ENCODE data around the gene HIP1. TPM values are rescaled to one million over a fixed set of nuclear protein-coding genes. Genes with fewer than 3 reads are reported as not detected.
"Not testable (repeated sequence)": the region's sequence is repeated elsewhere in the genome, so short reads cannot be mapped to it uniquely, and the experiment has no call there.

HIP1 gene
- total RNA-seq, 2 experiments from 2014 or later: 2.1 to 2.3 TPM

DNA sequence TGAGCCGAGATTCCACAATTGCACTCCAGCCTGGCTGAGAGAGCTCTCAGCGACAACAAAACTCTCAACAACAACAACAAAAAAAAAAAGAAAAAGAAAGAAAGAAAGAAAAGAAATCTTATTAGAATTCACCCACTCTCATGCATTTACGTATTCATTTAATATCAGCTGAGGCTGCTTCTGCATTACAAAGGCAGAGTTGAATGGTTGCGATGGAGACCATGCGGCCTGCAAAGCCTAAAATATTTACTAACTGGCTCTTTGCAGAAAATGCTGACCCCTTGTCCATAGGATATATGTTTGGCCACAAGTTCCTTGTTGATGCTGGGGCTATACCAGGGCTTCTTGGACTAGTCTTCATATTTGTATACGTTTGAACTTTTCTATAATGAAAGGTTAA lies 137.2 kb downstream of the HIP1 start:
- DNase-seq: no peak
- H3K27ac Mint-ChIP-seq: no peak overlapping the region
- H3K27me3 Mint-ChIP-seq (ENCODE audit: low read depth): no peaks in the 10 kb centered on the region
- CTCF ChIA-PET: interaction anchor here (0.6 kb wide), 1 partner anchor 15 kb away, joined by 3 read pairs; no protein-coding TSS in a partner anchor
- H3K4me1 Mint-ChIP-seq (ENCODE audit: low read depth): peaks cover 5% of the 10 kb centered on the region
- H3K4me3 Mint-ChIP-seq: no peak overlapping the region
- no peaks in the 10 kb centered on the region for H3K36me3 Mint-ChIP-seq (ENCODE audit: low read depth)
- intact Hi-C loops (cut with micrococcal nuclease): no loop called here
- no peaks in the 10 kb centered on the region for H3K9me3 Mint-ChIP-seq

DNA sequence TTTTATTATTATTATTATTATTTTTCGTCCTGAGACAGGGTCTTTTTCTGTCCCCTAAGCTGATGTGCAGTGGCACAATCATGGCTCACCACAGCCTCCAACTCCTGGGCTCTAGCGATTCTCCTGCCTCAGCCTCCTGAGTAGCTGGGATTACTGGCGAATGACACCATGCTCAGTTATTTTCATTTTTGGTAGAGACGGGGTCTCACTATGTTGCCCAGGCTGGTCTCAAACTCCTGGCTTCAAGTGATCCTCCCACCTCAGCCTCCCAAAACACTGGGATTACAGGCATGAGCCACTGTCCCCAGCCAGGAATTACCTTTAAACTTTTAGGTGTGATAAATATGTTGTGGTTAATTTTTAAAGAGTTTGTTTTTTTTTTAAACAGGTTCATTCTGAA lies 138.0 kb downstream of the HIP1 start:
- DNase-seq; H3K27me3 Mint-ChIP-seq (ENCODE audit: low read depth); H3K36me3 Mint-ChIP-seq (ENCODE audit: low read depth); H3K4me3 Mint-ChIP-seq; intact Hi-C loops (cut with micrococcal nuclease); H3K27ac Mint-ChIP-seq; H3K4me1 Mint-ChIP-seq (ENCODE audit: low read depth); H3K9me3 Mint-ChIP-seq: not testable (repeated sequence)
- CTCF ChIA-PET: interaction anchor here (0.9 kb wide), 1 partner anchor 162 kb away, joined by 3 read pairs; no protein-coding TSS in a partner anchor

DNA sequence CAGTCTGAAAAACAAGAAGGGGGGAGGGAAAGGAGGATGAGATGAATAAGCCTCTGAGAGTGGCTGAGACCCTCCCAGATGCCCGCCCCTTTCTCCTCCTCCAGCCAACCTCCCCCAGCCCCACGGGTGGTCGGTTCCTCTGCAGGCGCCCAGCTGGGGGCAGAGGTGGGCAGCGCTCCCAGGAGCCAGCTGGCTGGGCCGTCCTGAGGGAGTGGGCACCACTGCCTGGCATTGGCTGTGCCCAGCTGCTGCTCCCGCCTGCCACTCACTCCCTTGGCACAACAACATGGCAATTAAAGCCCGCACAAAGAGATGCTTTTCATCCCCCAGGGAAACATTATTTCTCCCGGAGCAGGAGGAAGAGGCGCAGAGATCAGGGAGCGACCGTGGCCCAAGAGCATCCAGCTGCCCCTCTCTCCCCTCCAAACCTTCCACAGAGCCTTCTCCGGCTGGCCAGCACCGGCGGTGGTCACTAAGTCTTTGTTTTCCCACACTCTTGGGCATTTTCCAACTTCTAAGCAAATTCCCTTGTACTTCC lies 139.4 kb downstream of the HIP1 start:
- Mint-ChIP-seq H3K27ac (no peak overlapping the region), H3K4me3 (no peak overlapping the region), H3K27me3 (ENCODE audit: low read depth) (no peaks in the 10 kb centered on the region), H3K4me1 (ENCODE audit: low read depth) (peaks cover 13% of the 10 kb centered on the region), H3K36me3 (ENCODE audit: low read depth) (no peaks in the 10 kb centered on the region), H3K9me3 (no peaks in the 10 kb centered on the region)
- intact Hi-C loops (cut with micrococcal nuclease): no loop called here
- CTCF ChIA-PET: no interaction called here
- DNase-seq: no peak

- no peaks in the 10 kb centered on the region for H3K27me3 Mint-ChIP-seq (ENCODE audit: low read depth)
- CTCF ChIA-PET: interaction anchor here (0.6 kb wide), 1 partner anchor 168 kb away, joined by 5 read pairs; no protein-coding TSS in a partner anchor
- no peak overlapping the region for H3K27ac Mint-ChIP-seq
- peaks cover 13% of the 10 kb centered on the region for H3K4me1 Mint-ChIP-seq (ENCODE audit: low read depth)
- DNase-seq: no peak
- H3K36me3 Mint-ChIP-seq (ENCODE audit: low read depth): no peaks in the 10 kb centered on the region
- intact Hi-C loops (cut with micrococcal nuclease): no loop called here
- H3K4me3 Mint-ChIP-seq: no peak overlapping the region
- H3K9me3 Mint-ChIP-seq: no peaks in the 10 kb centered on the region
Measured at GRCh38 chr7:75596727-75597614, 141.8 kb downstream of the HIP1 start.

GRCh38 chr7:75595766-75596165 lies 143.0 kb downstream of the HIP1 start:
- intact Hi-C loops (cut with micrococcal nuclease): no loop called here
- peaks cover 13% of the 10 kb centered on the region for H3K4me1 Mint-ChIP-seq (ENCODE audit: low read depth)
- H3K4me3 Mint-ChIP-seq: no peak overlapping the region
- no peaks in the 10 kb centered on the region for H3K27me3 Mint-ChIP-seq (ENCODE audit: low read depth)
- CTCF ChIA-PET: no interaction called here
- H3K9me3 Mint-ChIP-seq: peaks cover under 1% of the 10 kb centered on the region
- no peaks in the 10 kb centered on the region for H3K36me3 Mint-ChIP-seq (ENCODE audit: low read depth)
- no peak for DNase-seq
- H3K27ac Mint-ChIP-seq: no peak overlapping the region

DNA sequence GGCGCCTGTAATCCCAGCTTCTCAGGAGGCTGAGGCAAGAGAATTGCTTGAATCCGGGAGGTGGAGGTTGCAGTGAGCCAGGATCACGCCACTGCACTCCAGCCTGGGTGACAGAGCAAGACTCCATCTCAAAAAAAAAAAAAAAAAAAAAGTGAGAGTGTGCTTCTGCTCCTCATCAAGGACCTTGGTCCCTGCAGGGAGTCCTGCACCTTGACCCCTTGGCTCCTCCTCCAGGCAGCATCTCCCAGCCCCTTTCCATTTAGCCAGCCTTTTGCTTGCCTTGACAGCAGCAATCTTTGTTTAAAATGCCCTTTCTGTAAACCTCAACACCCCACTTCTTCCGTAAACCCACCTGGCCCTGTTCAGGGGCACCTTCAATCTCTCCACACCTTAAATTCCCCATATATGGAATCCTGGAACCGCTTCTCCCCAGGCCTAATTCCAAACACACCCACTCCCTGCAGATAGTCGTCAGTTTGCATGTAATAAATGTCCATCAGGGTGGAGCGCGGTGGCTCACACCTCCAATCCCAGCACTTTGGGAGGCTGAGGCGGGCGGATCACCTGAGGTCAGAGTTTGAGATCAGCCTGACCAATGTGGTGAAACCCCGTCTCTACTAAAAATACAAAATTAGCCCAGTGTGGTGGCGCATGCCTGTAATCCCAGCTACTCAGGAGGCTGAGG lies 145.1 kb downstream of the HIP1 start:
- CTCF ChIA-PET; H3K27me3 Mint-ChIP-seq (ENCODE audit: low read depth); DNase-seq; intact Hi-C loops (cut with micrococcal nuclease); H3K36me3 Mint-ChIP-seq (ENCODE audit: low read depth); H3K27ac Mint-ChIP-seq; H3K9me3 Mint-ChIP-seq; H3K4me3 Mint-ChIP-seq: not testable (repeated sequence)
- peaks cover 13% of the 10 kb centered on the region for H3K4me1 Mint-ChIP-seq (ENCODE audit: low read depth)

GRCh38 chr7:75591467-75592255 lies 147.1 kb downstream of the HIP1 start:
- intact Hi-C loops (cut with micrococcal nuclease): no loop called here
- Mint-ChIP-seq H3K27ac (no peak overlapping the region), H3K4me3 (no peak overlapping the region), H3K9me3 (peaks cover 2% of the 10 kb centered on the region), H3K27me3 (ENCODE audit: low read depth) (no peaks in the 10 kb centered on the region), H3K36me3 (ENCODE audit: low read depth) (no peaks in the 10 kb centered on the region), H3K4me1 (ENCODE audit: low read depth) (peaks cover 9% of the 10 kb centered on the region)
- CTCF ChIA-PET: interaction anchor here (0.6 to 0.7 kb wide), 2 partner anchors 34 to 991 kb away, joined by 5 to 6 read pairs; no protein-coding TSS in a partner anchor
- no peak for DNase-seq

GRCh38 chr7:75590373-75591005 lies 148.3 kb downstream of the HIP1 start:
- Mint-ChIP-seq H3K4me3 (no peak overlapping the region), H3K9me3 (peaks cover 2% of the 10 kb centered on the region), H3K4me1 (ENCODE audit: low read depth) (peaks cover 8% of the 10 kb centered on the region), H3K36me3 (ENCODE audit: low read depth) (no peaks in the 10 kb centered on the region), H3K27ac (no peak overlapping the region), H3K27me3 (ENCODE audit: low read depth) (no peaks in the 10 kb centered on the region)
- CTCF ChIA-PET: interaction anchor here (0.6 to 0.7 kb wide), 2 partner anchors 51 to 989 kb away, joined by 3 to 6 read pairs; no protein-coding TSS in a partner anchor
- no peak for DNase-seq
- intact Hi-C loops (cut with micrococcal nuclease): no loop called here

DNA sequence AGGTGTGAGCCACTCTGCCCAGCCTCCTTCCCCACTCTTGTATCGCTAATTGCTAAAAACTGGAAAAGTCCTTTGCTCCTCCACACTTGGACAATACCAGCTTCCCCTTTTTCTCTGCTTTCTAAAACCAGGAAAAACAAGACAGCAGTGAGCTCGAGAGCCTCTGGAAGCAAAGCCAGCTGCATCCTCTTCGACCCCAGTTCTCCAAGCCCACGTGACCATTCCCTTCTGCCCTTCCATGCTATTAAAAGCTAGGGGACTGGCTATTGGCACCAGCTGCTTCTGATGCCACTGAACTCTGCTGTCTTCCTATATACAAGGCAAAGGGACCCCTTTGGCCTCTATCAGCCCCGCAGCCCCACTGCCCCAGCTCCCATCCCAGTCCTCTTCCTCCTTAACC lies 154.4 kb downstream of the HIP1 start:
- H3K9me3 Mint-ChIP-seq: no peaks in the 10 kb centered on the region
- no peak for DNase-seq
- no peaks in the 10 kb centered on the region for H3K36me3 Mint-ChIP-seq (ENCODE audit: low read depth)
- CTCF ChIA-PET: no interaction called here
- no peaks in the 10 kb centered on the region for H3K27me3 Mint-ChIP-seq (ENCODE audit: low read depth)
- no peak overlapping the region for H3K4me3 Mint-ChIP-seq
- no peak overlapping the region for H3K27ac Mint-ChIP-seq
- H3K4me1 Mint-ChIP-seq (ENCODE audit: low read depth): no peaks in the 10 kb centered on the region
- intact Hi-C loops (cut with micrococcal nuclease): no loop called here

DNA sequence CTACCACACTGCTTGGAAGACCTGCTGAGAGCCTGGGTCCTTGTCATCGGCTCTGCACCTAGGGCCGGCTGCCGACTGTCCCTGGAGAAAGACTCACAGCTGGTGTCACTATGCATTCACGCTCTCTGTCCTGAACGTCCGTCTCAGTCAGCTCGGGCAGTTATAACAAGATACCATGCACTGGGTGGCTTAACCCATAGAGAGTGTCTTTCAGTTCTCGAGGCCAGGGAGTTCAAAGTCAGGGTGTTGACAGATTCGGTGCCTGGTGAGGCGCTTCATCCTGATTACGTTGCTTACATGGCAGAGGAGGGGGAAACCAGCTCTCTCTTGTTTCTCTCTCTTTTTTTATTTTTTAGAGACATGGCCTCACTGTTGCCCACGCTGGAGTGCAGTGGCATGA lies 155.5 kb downstream of the HIP1 start:
- H3K4me3 Mint-ChIP-seq: no peak overlapping the region
- H3K27me3 Mint-ChIP-seq (ENCODE audit: low read depth): no peaks in the 10 kb centered on the region
- H3K4me1 Mint-ChIP-seq (ENCODE audit: low read depth): no peaks in the 10 kb centered on the region
- H3K9me3 Mint-ChIP-seq: no peaks in the 10 kb centered on the region
- H3K36me3 Mint-ChIP-seq (ENCODE audit: low read depth): no peaks in the 10 kb centered on the region
- intact Hi-C loops (cut with micrococcal nuclease): no loop called here
- DNase-seq: no peak
- CTCF ChIA-PET: interaction anchor here (0.6 kb wide), 1 partner anchor 325 kb away, joined by 3 read pairs; no protein-coding TSS in a partner anchor
- no peak overlapping the region for H3K27ac Mint-ChIP-seq

DNA sequence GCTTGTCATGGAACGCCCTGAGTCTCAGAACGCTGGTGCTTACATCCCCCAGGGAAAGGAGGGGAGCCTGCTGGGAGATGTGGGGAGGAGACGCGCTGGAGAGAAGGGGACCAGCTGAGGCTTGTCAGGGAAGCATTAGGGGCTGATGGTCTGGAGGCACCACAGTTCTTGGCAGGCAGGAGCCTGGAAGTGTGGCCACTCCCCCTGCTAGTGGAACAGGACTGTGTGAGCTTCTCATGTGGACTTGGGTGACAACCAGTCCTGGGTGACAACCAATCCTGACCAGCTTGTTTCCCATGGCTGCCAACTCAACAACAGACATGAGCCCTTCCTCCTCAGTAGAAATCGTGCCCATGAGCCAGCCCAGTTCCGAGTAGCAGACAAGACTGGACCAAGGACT lies 158.8 kb downstream of the HIP1 start:
- H3K4me1 Mint-ChIP-seq (ENCODE audit: low read depth): no peaks in the 10 kb centered on the region
- CTCF ChIA-PET: no interaction called here
- no peaks in the 10 kb centered on the region for H3K9me3 Mint-ChIP-seq
- no peak for DNase-seq
- no peaks in the 10 kb centered on the region for H3K27me3 Mint-ChIP-seq (ENCODE audit: low read depth)
- H3K27ac Mint-ChIP-seq: no peak overlapping the region
- H3K4me3 Mint-ChIP-seq: no peak overlapping the region
- intact Hi-C loops (cut with micrococcal nuclease): no loop called here
- H3K36me3 Mint-ChIP-seq (ENCODE audit: low read depth): no peaks in the 10 kb centered on the region

DNA sequence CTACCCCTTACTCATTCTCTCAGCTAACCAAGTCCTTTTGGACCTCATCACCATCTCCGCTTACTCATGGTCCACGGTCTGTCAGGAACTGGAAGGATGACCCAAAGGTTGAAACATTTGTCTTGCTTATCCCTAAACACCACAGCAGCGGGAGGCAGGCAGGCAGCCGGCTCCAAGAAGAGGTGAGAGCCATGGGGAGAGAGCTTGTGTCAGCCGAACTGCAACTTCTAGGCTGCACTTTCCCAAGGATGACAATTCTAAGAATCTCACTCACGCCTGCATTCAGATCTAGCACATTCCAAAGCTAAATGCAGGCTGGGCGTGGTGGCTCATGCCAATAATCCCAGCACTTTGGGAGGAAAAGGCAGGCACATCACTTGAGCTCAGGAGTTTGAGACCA lies 160.7 kb downstream of the HIP1 start:
- Mint-ChIP-seq H3K9me3 (no peaks in the 10 kb centered on the region), H3K4me1 (ENCODE audit: low read depth) (no peaks in the 10 kb centered on the region), H3K36me3 (ENCODE audit: low read depth) (no peaks in the 10 kb centered on the region), H3K27me3 (ENCODE audit: low read depth) (no peaks in the 10 kb centered on the region), H3K27ac (no peak overlapping the region), H3K4me3 (no peak overlapping the region)
- intact Hi-C loops (cut with micrococcal nuclease): no loop called here
- DNase-seq: no peak
- CTCF ChIA-PET: no interaction called here
